HG03565 (cell line): Measurements from ENCODE around the gene CDH3.

Experiments
- ATAC-seq: cut with Tn5 transposase; IDR thresholded peaks from one replicate; pipeline ENCODE4 v1.9.1; 2021; ENCODE audit warnings: mild to moderate bottlenecking, moderate library complexity; ENCODE audit not compliant: unreplicated experiment

The CDH3 gene

DNA sequence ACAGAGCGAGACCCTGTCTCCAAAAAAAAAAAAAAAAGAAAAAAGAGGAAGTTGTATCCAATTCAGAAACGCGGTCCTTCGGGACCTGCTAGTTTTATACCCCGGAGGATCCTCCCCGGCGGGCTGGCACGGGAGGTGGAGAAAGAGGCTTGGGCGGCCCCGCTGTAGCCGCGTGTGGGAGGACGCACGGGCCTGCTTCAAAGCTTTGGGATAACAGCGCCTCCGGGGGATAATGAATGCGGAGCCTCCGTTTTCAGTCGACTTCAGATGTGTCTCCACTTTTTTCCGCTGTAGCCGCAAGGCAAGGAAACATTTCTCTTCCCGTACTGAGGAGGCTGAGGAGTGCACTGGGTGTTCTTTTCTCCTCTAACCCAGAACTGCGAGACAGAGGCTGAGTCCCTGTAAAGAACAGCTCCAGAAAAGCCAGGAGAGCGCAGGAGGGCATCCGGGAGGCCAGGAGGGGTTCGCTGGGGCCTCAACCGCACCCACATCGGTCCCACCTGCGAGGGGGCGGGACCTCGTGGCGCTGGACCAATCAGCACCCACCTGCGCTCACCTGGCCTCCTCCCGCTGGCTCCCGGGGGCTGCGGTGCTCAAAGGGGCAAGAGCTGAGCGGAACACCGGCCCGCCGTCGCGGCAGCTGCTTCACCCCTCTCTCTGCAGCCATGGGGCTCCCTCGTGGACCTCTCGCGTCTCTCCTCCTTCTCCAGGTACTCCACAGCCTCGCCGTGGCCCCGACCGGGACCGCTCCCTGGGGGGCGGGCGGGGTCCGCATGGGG lies at the start of gene CDH3:
TSS of gene CDH3 (plus strand) at position 596 of the 779 bp plus-strand sequence. CDS start at position 666, 70 bp downstream.
- ATAC-seq = no peak

DNA sequence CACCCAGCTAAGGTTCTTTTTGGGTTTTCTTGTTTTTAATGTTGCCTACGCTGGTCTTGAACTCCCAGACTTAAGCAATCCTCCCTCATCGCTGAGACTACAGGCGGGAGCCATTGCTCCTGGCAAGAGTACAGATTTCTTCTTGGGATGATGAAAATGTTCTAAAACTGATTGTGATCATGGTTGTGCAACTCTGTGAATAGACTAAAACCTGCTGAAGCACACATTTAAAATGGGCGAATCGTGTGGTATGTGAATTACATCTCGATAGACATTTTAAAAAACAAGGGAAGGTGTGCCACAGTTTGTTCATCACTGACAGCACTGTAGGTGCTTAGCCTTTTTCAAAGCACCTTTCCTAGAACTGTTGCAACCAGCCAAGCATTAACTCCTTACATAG lies 48.8 kb upstream of the CDH3 start:
- no peak for ATAC-seq

DNA sequence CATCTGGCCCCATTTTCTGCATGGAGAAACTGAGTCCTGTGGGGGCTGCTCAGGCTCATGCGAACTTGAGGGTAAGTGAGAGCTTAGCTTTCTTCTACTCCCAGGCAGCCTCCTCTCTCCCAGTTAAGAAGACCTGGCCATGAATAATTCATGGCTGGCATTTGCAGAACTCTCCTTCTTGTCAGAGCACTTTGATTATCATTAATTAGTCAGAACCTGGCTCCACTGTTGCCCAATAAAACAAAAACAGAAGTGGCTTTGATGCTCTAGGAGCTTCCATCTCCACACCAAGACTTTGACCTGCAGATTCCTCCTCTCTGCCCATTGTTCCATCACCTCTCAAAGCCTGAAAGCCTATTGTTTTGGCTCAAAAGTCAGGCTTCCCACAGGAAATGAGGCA lies 45.5 kb upstream of the CDH3 start:
- ATAC-seq = no peak

DNA sequence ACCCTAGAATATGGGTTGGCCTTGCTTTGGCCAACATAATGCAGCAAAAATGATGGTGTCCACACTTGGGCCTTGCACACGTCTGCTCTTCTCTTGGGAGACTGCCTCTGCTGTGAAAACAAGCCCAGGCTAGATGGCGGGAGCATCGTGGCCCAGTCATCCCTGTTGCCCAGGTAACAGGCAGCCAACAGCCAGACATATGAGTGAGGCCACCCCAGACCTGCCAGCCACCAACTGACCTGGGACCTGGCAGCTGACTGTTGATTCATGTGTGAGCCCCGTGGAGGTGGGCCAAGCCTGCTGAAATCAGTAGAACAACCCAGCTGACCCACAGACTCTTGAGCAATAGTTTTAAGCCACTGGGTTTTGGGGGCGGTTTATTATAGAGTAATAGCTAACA lies 39.4 kb upstream of the CDH3 start:
- no peak for ATAC-seq

DNA sequence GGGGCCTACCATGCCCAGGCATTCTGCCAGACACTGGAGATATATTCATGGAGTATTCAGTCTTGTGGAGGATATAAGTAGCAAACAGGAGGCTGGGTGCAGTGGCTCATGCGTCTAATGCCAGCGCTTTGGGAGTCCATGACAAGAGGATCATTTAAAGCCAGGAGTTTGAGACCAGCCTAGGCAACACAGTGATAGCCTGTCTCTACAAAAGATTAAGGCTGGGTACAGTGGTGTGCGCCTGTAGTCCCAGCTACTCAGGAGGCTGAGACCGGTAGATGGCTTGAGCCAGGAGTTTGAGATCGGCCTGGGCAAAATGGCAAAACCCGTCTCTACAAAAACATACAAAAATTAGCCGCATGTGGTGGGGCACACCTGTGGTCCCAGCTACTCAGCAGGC lies 37.7 kb upstream of the CDH3 start:
- no peak for ATAC-seq

DNA sequence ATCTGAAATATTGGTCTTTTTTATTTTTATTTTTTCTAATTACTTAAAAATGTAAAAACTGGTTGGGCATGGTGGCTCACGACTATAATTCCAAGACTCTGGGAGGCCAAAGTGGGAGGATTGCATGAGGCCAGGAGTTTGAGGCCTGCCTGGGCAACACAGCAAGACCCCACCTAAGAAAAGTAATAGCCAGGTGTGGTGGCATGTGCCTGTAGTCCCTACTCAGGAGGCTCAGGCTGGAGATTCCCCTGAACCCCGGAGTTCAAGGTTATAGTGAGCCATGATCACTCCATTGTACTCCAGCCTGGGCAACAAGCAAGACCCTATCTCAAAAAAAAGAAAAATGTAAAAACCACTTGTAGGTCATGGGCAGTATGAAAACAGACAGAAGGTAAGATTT lies 36.8 kb upstream of the CDH3 start:
- ATAC-seq = no peak

DNA sequence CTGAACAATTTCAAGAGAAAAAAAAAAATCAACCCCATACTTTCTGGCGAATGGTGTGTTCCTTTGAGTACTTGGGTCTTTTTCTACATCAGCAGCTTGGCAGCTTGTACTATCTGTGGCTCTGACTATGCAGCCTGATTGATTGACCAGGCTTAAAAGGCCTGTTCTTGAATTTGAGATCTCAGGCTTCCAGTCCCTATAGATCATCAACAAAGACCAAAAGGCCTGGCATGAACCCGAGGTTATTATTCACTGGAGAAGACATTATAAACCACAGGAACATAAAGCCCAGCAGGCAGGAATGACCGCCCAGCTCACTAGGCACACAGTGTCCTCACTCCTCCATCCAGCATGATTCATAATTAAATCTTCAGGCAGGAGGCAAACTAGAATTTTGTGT lies 32.1 kb upstream of the CDH3 start:
- ATAC-seq = no peak

DNA sequence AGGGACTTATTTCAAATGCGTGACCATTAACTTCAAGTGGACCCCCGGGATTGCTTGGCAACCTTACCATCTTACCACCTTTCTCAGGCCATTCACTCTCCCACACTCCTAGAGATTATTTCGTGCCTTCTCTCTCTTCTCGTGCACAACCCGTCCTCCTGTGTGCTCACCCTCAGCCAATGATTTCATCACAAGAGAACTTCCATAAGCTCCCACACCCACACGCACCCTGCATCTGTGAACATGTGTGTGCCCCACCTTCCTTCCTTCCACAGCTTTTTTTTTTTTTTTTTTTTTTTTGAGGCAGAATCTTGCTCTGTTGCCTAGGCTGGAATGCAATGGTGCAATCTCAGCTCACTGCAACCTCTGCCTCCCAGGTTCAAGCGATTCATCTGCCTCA lies 27.4 kb upstream of the CDH3 start:
- ATAC-seq = no peak

GRCh38 chr16:68626557-68626956 lies 18.6 kb upstream of the CDH3 start:
- ATAC-seq = no peak

- ATAC-seq = no peak
Observed at GRCh38 chr16:68627951-68628425, 17.1 kb upstream of the CDH3 start.

DNA sequence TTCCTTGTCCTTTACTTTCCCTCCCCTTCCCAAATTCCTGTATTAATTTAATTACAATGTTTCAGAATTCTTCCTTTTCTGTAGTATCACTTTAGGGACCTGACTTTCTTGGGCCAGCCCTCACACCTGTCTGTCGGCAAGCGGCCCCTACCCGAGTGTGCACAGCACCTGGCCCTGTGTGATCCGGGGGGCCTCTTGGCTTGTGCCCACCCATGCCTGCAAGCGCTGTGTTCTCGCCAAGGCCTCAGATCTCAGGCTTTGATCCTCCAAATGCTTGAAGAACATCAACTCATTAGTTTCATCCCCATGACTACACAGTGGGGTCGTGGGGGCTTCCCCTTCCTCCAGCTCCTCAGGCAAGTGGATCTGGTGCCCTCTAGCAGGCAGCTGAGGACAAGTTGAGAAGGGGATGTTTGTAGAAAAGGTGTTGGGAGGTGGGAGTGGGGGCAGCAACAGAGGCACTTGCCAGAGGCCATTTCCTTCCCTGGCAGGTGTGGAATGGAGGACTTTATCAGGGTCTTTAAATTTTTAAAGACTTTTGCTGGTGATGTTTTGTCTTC lies 15.7 kb upstream of the CDH3 start:
- no peak for ATAC-seq

- ATAC-seq = no peak
Observed at GRCh38 chr16:68636064-68636560, 9.0 kb upstream of the CDH3 start.

GRCh38 chr16:68636818-68637217 lies 8.3 kb upstream of the CDH3 start:
- ATAC-seq = no peak

DNA sequence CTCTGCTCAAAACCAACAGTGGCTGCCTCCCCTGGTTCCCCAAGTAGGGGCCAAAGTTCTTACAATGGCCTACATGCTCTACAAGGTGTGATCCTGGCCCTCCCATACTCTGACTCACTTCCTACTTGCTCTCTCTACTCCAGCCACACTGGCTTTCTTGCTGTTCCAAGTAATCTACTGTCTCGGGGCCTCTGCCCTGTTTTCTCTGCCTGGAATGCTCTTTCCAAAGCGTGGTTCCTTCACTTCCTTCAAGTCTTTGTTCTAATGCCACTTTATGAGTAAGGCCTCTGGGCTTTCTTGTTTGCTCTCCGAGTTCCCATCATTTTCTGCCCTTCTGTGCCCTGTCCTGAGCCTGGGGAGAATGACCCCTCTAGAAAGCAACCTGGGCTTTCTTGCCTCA lies 4.1 kb upstream of the CDH3 start:
- no peak for ATAC-seq

GRCh38 chr16:68642047-68642435 lies 3.1 kb upstream of the CDH3 start:
- ATAC-seq = no peak

GRCh38 chr16:68642436-68643101 lies 2.5 kb upstream of the CDH3 start:
- ATAC-seq = no peak

- no peak for ATAC-seq
Observed at GRCh38 chr16:68643227-68643626, 1.9 kb upstream of the CDH3 start.

DNA sequence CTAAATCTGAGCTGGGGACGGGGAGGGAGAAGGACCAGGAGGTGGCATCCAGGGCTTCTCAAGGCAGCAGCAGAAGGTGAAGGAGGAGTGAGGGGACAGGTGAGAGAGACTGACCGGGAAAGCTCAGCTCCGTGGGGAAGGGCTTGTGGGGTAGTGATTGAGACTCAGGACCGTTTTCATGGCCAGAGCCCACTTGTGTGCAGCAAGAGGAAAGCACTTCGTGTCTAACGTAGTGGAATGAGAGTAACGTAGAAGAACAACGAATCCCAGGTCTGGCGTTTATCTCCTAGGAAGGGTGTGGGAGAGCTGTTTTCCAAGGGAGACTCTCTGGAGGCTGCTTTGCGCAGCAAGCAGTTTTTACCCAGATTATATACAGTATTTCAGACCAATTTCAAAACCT lies 1.3 kb upstream of the CDH3 start:
- no peak for ATAC-seq

- ATAC-seq = no peak
Observed at GRCh38 chr16:68644296-68644695, 814 bp upstream of the CDH3 start.

- no peak for ATAC-seq
Observed at GRCh38 chr16:68645494-68646388, 631 bp downstream of the CDH3 start.
